Colonic mucosa (tissue), 4 donors: ENCODE data around the gene SON. TPM values are rescaled to one million over a fixed set of nuclear protein-coding genes. Genes with fewer than 3 reads are reported as not detected.

ENCODE experiments used
- DNase-seq: peaks from one replicate; pipeline ENCODE4 v3.0.0-alpha.2; 2020
- H3K27ac ChIP-seq: fragments of 200-600 bp; one replicate; pipeline ENCODE4 v1.8.0; 2021
- H3K27me3 ChIP-seq: fragments of 200-600 bp; one replicate; pipeline ENCODE4 v1.8.0; 2021
- H3K36me3 ChIP-seq: fragments of 200-600 bp; one replicate; pipeline ENCODE4 v1.8.0; 2021
- H3K4me1 ChIP-seq: fragments of 200-600 bp; one replicate; pipeline ENCODE4 v1.8.0; 2021; ENCODE audit warnings: mild to moderate bottlenecking
- H3K4me3 ChIP-seq: fragments of 200-600 bp; one replicate; pipeline ENCODE4 v1.8.0; 2021
- H3K9ac ChIP-seq, 2 donors: one replicate each; pipeline ENCODE4 v1.7.0; 2013; ENCODE audit warnings: control low read depth in 2 of 2, low read depth in 2 of 2, low read length in 2 of 2
- H3K9me3 ChIP-seq: fragments of 200-600 bp; one replicate; pipeline ENCODE4 v1.8.0; 2021
- CTCF ChIP-seq: fragments of 200-600 bp; IDR thresholded peaks from one replicate; pipeline ENCODE4 v1.8.0; 2022; ENCODE audit warnings: antibody characterized with exemption, mild to moderate bottlenecking
- intact Hi-C: fragments of 100-400 bp; cut with DNase I; formaldehyde crosslinking; loops from one replicate; pipeline ENCODE4 v1.14.1; 2022
- total RNA-seq, 2 donors: library from RNA; stranded (reverse); fragmentation: NEBNext Ultra II Directional in 1 of 2; extraction: Animal tissue kit (Norgen Biotek cat#: 25700) in 1 of 2; gene quantifications; one replicate each; pipeline ENCODE4 v1.2.1, GENCODE V29; 2021
- donor health status: healthy.
- donor health status: DM: no; HTN: no; CAD: no.
- donor health status: DM: no; HTN: no; CAD: no.

Gene SON
- total RNA-seq, 2 donors from 2014 or later = 190 to 213 TPM

- no peaks in the 10 kb centered on the region for H3K36me3 ChIP-seq
- no peaks in the 10 kb centered on the region for H3K4me1 ChIP-seq
- intact Hi-C loops = no loop called here
- no peaks in the 10 kb centered on the region for H3K27me3 ChIP-seq
- no peak overlapping the region for H3K27ac ChIP-seq
- no peaks in the 10 kb centered on the region for H3K9me3 ChIP-seq
- DNase-seq = no peak
- H3K9ac ChIP-seq = no peak overlapping the region
- H3K4me3 ChIP-seq = no peak overlapping the region
- no peak for TF ChIP-seq CTCF
These were observed 32.0 kb upstream of the SON start for GRCh38 chr21:33510826-33511225.

- Histone ChIP-seq H3K9me3 (no peaks in the 10 kb centered on the region), H3K27me3 (no peaks in the 10 kb centered on the region), H3K4me3 (no peak overlapping the region), H3K4me1 (no peaks in the 10 kb centered on the region), H3K36me3 (no peaks in the 10 kb centered on the region), H3K27ac (no peak overlapping the region), H3K9ac (no peak overlapping the region)
- no peak for TF ChIP-seq CTCF
- no peak for DNase-seq
- intact Hi-C loops = no loop called here
These were observed 31.2 kb upstream of the SON start for GRCh38 chr21:33511639-33512038.

GRCh38 chr21:33512481-33512880, 30.4 kb upstream of the SON start:
- intact Hi-C loops = no loop called here
- Histone ChIP-seq H3K27ac (no peak overlapping the region), H3K9me3 (no peaks in the 10 kb centered on the region), H3K4me3 (no peak overlapping the region), H3K4me1 (no peaks in the 10 kb centered on the region), H3K9ac (no peak overlapping the region), H3K27me3 (no peaks in the 10 kb centered on the region), H3K36me3 (no peaks in the 10 kb centered on the region)
- DNase-seq = no peak
- TF ChIP-seq CTCF = no peak

GRCh38 chr21:33514229-33514628, 28.6 kb upstream of the SON start:
- TF ChIP-seq CTCF = no peak
- intact Hi-C loops = no loop called here

GRCh38 chr21:33518899-33519298, 23.9 kb upstream of the SON start:
- Histone ChIP-seq H3K36me3 (no peaks in the 10 kb centered on the region), H3K9me3 (no peaks in the 10 kb centered on the region), H3K9ac (no peak overlapping the region), H3K27me3 (no peaks in the 10 kb centered on the region), H3K4me1 (no peaks in the 10 kb centered on the region), H3K27ac (no peak overlapping the region), H3K4me3 (no peak overlapping the region)
- no peak for TF ChIP-seq CTCF
- no peak for DNase-seq
- intact Hi-C loops = no loop called here

More at GRCh38 chr21:33514229-33514628, 28.6 kb upstream of the SON start:
- DNase-seq = no peak
- Histone ChIP-seq H3K4me3 (no peak overlapping the region), H3K9me3 (no peaks in the 10 kb centered on the region), H3K27ac (no peak overlapping the region), H3K4me1 (no peaks in the 10 kb centered on the region), H3K9ac (no peak overlapping the region), H3K36me3 (no peaks in the 10 kb centered on the region), H3K27me3 (no peaks in the 10 kb centered on the region)
